ENCODE data around the gene HSBP1L1. TPM values are rescaled to one million over a fixed set of nuclear protein-coding genes. Genes with fewer than 3 reads are reported as not detected.

Gene HSBP1L1
- total RNA-seq: 10 to 100 TPM; 11.2 to 14.5 TPM

GRCh38 chr18:79964330-79965118 lies at the start of gene HSBP1L1:
Gene HSBP1L1 (plus strand): TSS chr18:79964643. CDS start chr18:79964736, 93 bp downstream.
- DNase-seq: peak; percentile 84
- H3K27me3 Mint-ChIP-seq: no peaks in the 10 kb centered on the region
- peaks cover 29% of the 10 kb centered on the region for H3K4me1 Mint-ChIP-seq
- peaks cover 9% of the 10 kb centered on the region for H3K36me3 Mint-ChIP-seq
- H3K9me3 Mint-ChIP-seq: no peaks in the 10 kb centered on the region
- H3K4me3 Mint-ChIP-seq: peak within 1 kb of the TSS; percentile 78
- peak within 1 kb of the TSS; percentile 87 for H3K27ac Mint-ChIP-seq

GRCh38 chr18:79915161-79916127 lies 49.0 kb upstream of the HSBP1L1 start:
- Mint-ChIP-seq H3K27ac (no peak overlapping the region), H3K9me3 (peaks cover 5% of the 10 kb centered on the region), H3K4me3 (no peak overlapping the region), H3K36me3 (peaks cover 57% of the 10 kb centered on the region), H3K4me1 (peaks cover 31% of the 10 kb centered on the region), H3K27me3 (no peaks in the 10 kb centered on the region)
- DNase-seq: no peak

GRCh38 chr18:79916128-79916494 lies 48.3 kb upstream of the HSBP1L1 start:
- H3K4me3 Mint-ChIP-seq: no peak overlapping the region
- no peaks in the 10 kb centered on the region for H3K27me3 Mint-ChIP-seq
- H3K9me3 Mint-ChIP-seq: peaks cover 5% of the 10 kb centered on the region
- peaks cover 56% of the 10 kb centered on the region for H3K36me3 Mint-ChIP-seq
- no peak overlapping the region for H3K27ac Mint-ChIP-seq
- peaks cover 26% of the 10 kb centered on the region for H3K4me1 Mint-ChIP-seq
- no peak for DNase-seq

- H3K4me3 Mint-ChIP-seq: no peak overlapping the region
- no peak overlapping the region for H3K27ac Mint-ChIP-seq
- H3K36me3 Mint-ChIP-seq: peaks cover 56% of the 10 kb centered on the region
- peaks cover 26% of the 10 kb centered on the region for H3K4me1 Mint-ChIP-seq
- DNase-seq: no peak
- no peaks in the 10 kb centered on the region for H3K27me3 Mint-ChIP-seq
- H3K9me3 Mint-ChIP-seq: peaks cover 5% of the 10 kb centered on the region
These were observed 47.8 kb upstream of the HSBP1L1 start for GRCh38 chr18:79916546-79917168.

GRCh38 chr18:79917169-79917852 lies 47.1 kb upstream of the HSBP1L1 start:
- H3K9me3 Mint-ChIP-seq: peaks cover 5% of the 10 kb centered on the region
- H3K36me3 Mint-ChIP-seq: peaks cover 56% of the 10 kb centered on the region
- no peaks in the 10 kb centered on the region for H3K27me3 Mint-ChIP-seq
- H3K4me3 Mint-ChIP-seq: no peak overlapping the region
- H3K27ac Mint-ChIP-seq: no peak overlapping the region
- peaks cover 23% of the 10 kb centered on the region for H3K4me1 Mint-ChIP-seq
- no peak for DNase-seq

GRCh38 chr18:79917853-79918614 lies 46.4 kb upstream of the HSBP1L1 start:
- H3K27ac Mint-ChIP-seq: peak overlapping the region; percentile 29
- peaks cover 5% of the 10 kb centered on the region for H3K9me3 Mint-ChIP-seq
- peaks cover 51% of the 10 kb centered on the region for H3K36me3 Mint-ChIP-seq
- H3K4me3 Mint-ChIP-seq: no peak overlapping the region
- peaks cover 19% of the 10 kb centered on the region for H3K4me1 Mint-ChIP-seq
- H3K27me3 Mint-ChIP-seq: no peaks in the 10 kb centered on the region
- DNase-seq: no peak

GRCh38 chr18:79918615-79919011 lies 45.8 kb upstream of the HSBP1L1 start:
- DNase-seq: no peak
- H3K4me1 Mint-ChIP-seq: peaks cover 13% of the 10 kb centered on the region
- H3K27me3 Mint-ChIP-seq: no peaks in the 10 kb centered on the region
- peaks cover 5% of the 10 kb centered on the region for H3K9me3 Mint-ChIP-seq
- peaks cover 49% of the 10 kb centered on the region for H3K36me3 Mint-ChIP-seq
- no peak overlapping the region for H3K4me3 Mint-ChIP-seq
- H3K27ac Mint-ChIP-seq: no peak overlapping the region

- peaks cover 8% of the 10 kb centered on the region for H3K4me1 Mint-ChIP-seq
- DNase-seq: no peak
- H3K9me3 Mint-ChIP-seq: peaks cover 5% of the 10 kb centered on the region
- H3K36me3 Mint-ChIP-seq: peaks cover 48% of the 10 kb centered on the region
- H3K27me3 Mint-ChIP-seq: no peaks in the 10 kb centered on the region
- H3K4me3 Mint-ChIP-seq: no peak overlapping the region
- H3K27ac Mint-ChIP-seq: peak overlapping the region; percentile 43
These were observed 45.4 kb upstream of the HSBP1L1 start for GRCh38 chr18:79919089-79919488.

- H3K4me3 Mint-ChIP-seq: no peak overlapping the region
- no peaks in the 10 kb centered on the region for H3K27me3 Mint-ChIP-seq
- H3K36me3 Mint-ChIP-seq: peaks cover 24% of the 10 kb centered on the region
- H3K4me1 Mint-ChIP-seq: peaks cover 2% of the 10 kb centered on the region
- no peaks in the 10 kb centered on the region for H3K9me3 Mint-ChIP-seq
- H3K27ac Mint-ChIP-seq: no peak overlapping the region
- DNase-seq: no peak
These were observed 42.2 kb upstream of the HSBP1L1 start for GRCh38 chr18:79921984-79922965.

GRCh38 chr18:79922971-79923411 lies 41.5 kb upstream of the HSBP1L1 start:
- Mint-ChIP-seq H3K27ac (no peak overlapping the region), H3K27me3 (no peaks in the 10 kb centered on the region), H3K9me3 (no peaks in the 10 kb centered on the region), H3K4me3 (no peak overlapping the region), H3K36me3 (peaks cover 22% of the 10 kb centered on the region), H3K4me1 (peaks cover 2% of the 10 kb centered on the region)
- no peak for DNase-seq

- Mint-ChIP-seq H3K36me3 (peaks cover 29% of the 10 kb centered on the region), H3K4me3 (no peak overlapping the region), H3K27ac (no peak overlapping the region), H3K27me3 (no peaks in the 10 kb centered on the region), H3K4me1 (peaks cover 2% of the 10 kb centered on the region), H3K9me3 (peaks cover 5% of the 10 kb centered on the region)
- DNase-seq: no peak
These were observed 40.4 kb upstream of the HSBP1L1 start for GRCh38 chr18:79923896-79924585.

GRCh38 chr18:79924814-79925731 lies 39.4 kb upstream of the HSBP1L1 start:
- no peak for DNase-seq
- peaks cover 2% of the 10 kb centered on the region for H3K4me1 Mint-ChIP-seq
- no peak overlapping the region for H3K4me3 Mint-ChIP-seq
- H3K36me3 Mint-ChIP-seq: peaks cover 37% of the 10 kb centered on the region
- peaks cover 15% of the 10 kb centered on the region for H3K9me3 Mint-ChIP-seq
- H3K27ac Mint-ChIP-seq: no peak overlapping the region
- H3K27me3 Mint-ChIP-seq: no peaks in the 10 kb centered on the region

Measured in activated naive CD8-positive, alpha-beta T cell treated with anti-CD3 and anti-CD28 coated beads for 36 hours (primary cell).